A673 (cell line): Measurements from ENCODE around the gene ATP5ME. TPM values are rescaled to one million over a fixed set of nuclear protein-coding genes. Genes with fewer than 3 reads are reported as not detected.

Experiments used
- BruUV-seq: library from RNA; stranded (reverse); fragments of 400-500 nt; replicated peaks from 2 replicates; lab custom pipeline; 2021; lab: Mats Ljungman, UMichigan
- CTCF ChIA-PET: fragments of 300-600 bp; sonication (Branson Sonifier 250); formaldehyde crosslinking; loops from one replicate; lab custom pipeline; 2022; ENCODE audit warnings: antibody characterized with exemption; lab: Charles Lee
- POLR2A ChIA-PET: fragments of 300-600 bp; sonication (Branson Sonifier 250); formaldehyde crosslinking; loops from one replicate; lab custom pipeline; 2022; ENCODE audit warnings: antibody characterized with exemption; ENCODE audit not compliant: low non-redundant PET; lab: Charles Lee
- DNase-seq: peaks from one replicate; pipeline ENCODE4 v3.0.0-alpha.2; 2015; ENCODE audit warnings: low spot score
- H3K27ac ChIP-seq: fragments of 200-600 bp; sonication (generic); 2 replicates; pipeline ENCODE4 v1.5.1; 2016; ENCODE audit warnings: mixed run types, low read depth, mild to moderate bottlenecking, mixed read lengths, antibody characterized with exemption, low read length; ENCODE audit not compliant: poor library complexity, severe bottlenecking
- H3K27me3 ChIP-seq: fragments of 200-600 bp; sonication (generic); replicated peaks from 2 replicates; pipeline ENCODE4 v1.6.1; 2017; ENCODE audit warnings: mixed run types, low read depth, mild to moderate bottlenecking, mixed read lengths, antibody characterized with exemption, low read length; ENCODE audit not compliant: insufficient read depth, poor library complexity
- H3K36me3 ChIP-seq: fragments of 200-600 bp; sonication (generic); 2 replicates; pipeline ENCODE4 v1.6.1; 2016; ENCODE audit warnings: mixed run types, mild to moderate bottlenecking, mixed read lengths, antibody characterized with exemption, low read length; ENCODE audit not compliant: insufficient read depth, poor library complexity, severe bottlenecking
- H3K4me1 ChIP-seq: fragments of 200-600 bp; sonication (generic); 2 replicates; pipeline ENCODE4 v1.6.1; 2017; ENCODE audit warnings: mixed run types, mild to moderate bottlenecking, mixed read lengths, antibody characterized with exemption, low read length; ENCODE audit not compliant: insufficient read depth, poor library complexity, severe bottlenecking
- H3K4me3 ChIP-seq: fragments of 200-600 bp; sonication (generic); 2 replicates; pipeline ENCODE4 v1.5.1; 2016; ENCODE audit warnings: low read depth, mixed run types, mild to moderate bottlenecking, mixed read lengths, low read length; ENCODE audit not compliant: poor library complexity, severe bottlenecking
- H3K9me3 ChIP-seq: fragments of 200-600 bp; sonication (generic); 2 replicates; pipeline ENCODE4 v1.6.1; 2016; ENCODE audit warnings: mixed run types, low read depth, mild to moderate bottlenecking, mixed read lengths, antibody characterized with exemption, low read length; ENCODE audit not compliant: poor library complexity, severe bottlenecking
- EZH2 ChIP-seq: fragments of 200-600 bp; sonication (generic); IDR thresholded peaks from 2 replicates; pipeline ENCODE4 v1.6.1; 2017; ENCODE audit warnings: borderline replicate concordance, low read depth, mild to moderate bottlenecking, mixed read lengths, antibody characterized with exemption, low read length; ENCODE audit not compliant: poor library complexity, severe bottlenecking
- intact Hi-C: fragments of 100-400 bp; cut with micrococcal nuclease; formaldehyde crosslinking; loops from one replicate; pipeline ENCODE4 v1.10.0; 2022; ENCODE audit not compliant: unreplicated experiment
- total RNA-seq: library from RNA; stranded (reverse); gene quantifications from 2 replicates; pipeline ENCODE4 v1.2.3, GENCODE V29; 2021
- TF ChIP-seq, protein P1 (sequence below): fragments of 300-800, 200-600 bp; sonication (generic); conservative IDR thresholded peaks from 2 replicates; pipeline ENCODE4 v1.5.1; 2017; ENCODE audit warnings: low read depth, mild to moderate bottlenecking, antibody characterized with exemption, low read length, moderate library complexity, mixed read lengths

ATP5ME gene
- total RNA-seq, 1 experiment from 2014 or later = 383 TPM

DNA sequence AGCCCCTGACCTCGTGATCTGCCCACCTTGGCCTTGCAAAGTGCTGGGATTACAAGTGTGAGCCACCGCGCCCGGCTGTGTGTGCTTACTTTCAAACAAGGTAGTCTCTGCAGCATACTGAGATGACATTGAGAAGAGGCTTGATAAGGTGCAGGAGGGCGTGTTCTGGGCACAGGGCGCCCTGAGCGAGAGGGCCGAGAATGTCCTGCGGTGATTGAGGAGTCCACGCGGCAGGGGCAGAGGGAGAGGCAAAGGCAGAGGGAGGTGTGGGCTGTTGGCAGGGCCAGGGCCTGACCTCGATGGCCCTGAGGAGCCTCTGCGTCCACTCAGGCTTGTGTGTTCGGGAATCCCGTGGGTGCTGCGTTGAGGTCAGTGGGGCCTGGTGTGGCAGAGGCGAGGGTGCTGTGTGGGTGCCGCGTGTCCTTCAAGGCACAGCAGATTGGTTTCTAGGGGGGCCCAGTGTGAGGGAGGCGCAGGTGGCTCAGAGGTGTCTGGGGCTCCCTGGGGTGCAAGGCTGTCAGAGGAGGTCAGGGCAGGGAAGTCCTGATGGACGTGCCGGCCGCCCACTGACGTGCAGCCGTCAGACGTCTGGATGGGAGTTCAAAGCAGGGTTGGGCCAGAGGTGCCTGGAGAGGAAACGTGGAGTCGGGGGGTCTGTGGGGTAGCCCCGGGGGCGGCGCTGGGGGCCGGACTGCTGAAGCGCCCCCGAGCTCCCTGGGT lies 43.7 kb upstream of the ATP5ME start:
- Histone ChIP-seq H3K27me3 (no peaks in the 10 kb centered on the region), H3K4me1 (peaks cover 12% of the 10 kb centered on the region), H3K36me3 (peaks cover 1% of the 10 kb centered on the region), H3K27ac (no peak overlapping the region), H3K4me3 (no peak overlapping the region), H3K9me3 (no peaks in the 10 kb centered on the region)
- ChIA-PET CTCF (no interaction called here), POLR2A (no interaction called here)
- intact Hi-C loops = no loop called here
- DNase-seq = no peak
- no TSS peak for BruUV-seq
- TF ChIP-seq, protein P1, sequence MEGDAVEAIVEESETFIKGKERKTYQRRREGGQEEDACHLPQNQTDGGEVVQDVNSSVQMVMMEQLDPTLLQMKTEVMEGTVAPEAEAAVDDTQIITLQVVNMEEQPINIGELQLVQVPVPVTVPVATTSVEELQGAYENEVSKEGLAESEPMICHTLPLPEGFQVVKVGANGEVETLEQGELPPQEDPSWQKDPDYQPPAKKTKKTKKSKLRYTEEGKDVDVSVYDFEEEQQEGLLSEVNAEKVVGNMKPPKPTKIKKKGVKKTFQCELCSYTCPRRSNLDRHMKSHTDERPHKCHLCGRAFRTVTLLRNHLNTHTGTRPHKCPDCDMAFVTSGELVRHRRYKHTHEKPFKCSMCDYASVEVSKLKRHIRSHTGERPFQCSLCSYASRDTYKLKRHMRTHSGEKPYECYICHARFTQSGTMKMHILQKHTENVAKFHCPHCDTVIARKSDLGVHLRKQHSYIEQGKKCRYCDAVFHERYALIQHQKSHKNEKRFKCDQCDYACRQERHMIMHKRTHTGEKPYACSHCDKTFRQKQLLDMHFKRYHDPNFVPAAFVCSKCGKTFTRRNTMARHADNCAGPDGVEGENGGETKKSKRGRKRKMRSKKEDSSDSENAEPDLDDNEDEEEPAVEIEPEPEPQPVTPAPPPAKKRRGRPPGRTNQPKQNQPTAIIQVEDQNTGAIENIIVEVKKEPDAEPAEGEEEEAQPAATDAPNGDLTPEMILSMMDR = no peak
- no peak for TF ChIP-seq EZH2

GRCh38 chr4:714087-714486 lies 40.0 kb upstream of the ATP5ME start:
- H3K9me3 ChIP-seq = no peaks in the 10 kb centered on the region
- intact Hi-C loops = no loop called here
- TF ChIP-seq, protein P1 = no peak
- TF ChIP-seq EZH2 = no peak
- ChIA-PET CTCF (no interaction called here), POLR2A (no interaction called here)
- no peak for DNase-seq
- no peaks in the 10 kb centered on the region for H3K27me3 ChIP-seq
- H3K4me1 ChIP-seq = no peaks in the 10 kb centered on the region
- H3K4me3 ChIP-seq = no peak overlapping the region
- no peak overlapping the region for H3K27ac ChIP-seq
- H3K36me3 ChIP-seq = peaks cover 2% of the 10 kb centered on the region
- no TSS peak for BruUV-seq

GRCh38 chr4:712916-713632 lies 39.0 kb upstream of the ATP5ME start:
- CTCF ChIA-PET = no interaction called here
- no TSS peak for BruUV-seq

More at GRCh38 chr4:712916-713632, 39.0 kb upstream of the ATP5ME start:
- no peaks in the 10 kb centered on the region for H3K4me1 ChIP-seq
- intact Hi-C loops = no loop called here
- no peaks in the 10 kb centered on the region for H3K27me3 ChIP-seq
- H3K36me3 ChIP-seq = peaks cover 10% of the 10 kb centered on the region
- H3K9me3 ChIP-seq = no peaks in the 10 kb centered on the region
- POLR2A ChIA-PET = no interaction called here
- DNase-seq = no peak
- TF ChIP-seq, protein P1 = no peak
- no peak for TF ChIP-seq EZH2
- H3K27ac ChIP-seq = no peak overlapping the region
- no peak overlapping the region for H3K4me3 ChIP-seq
